ACHN (cell line): ENCODE measurements around the gene ISLR.
A peak's percentile ranks its signal among the peaks of the same experiment; 100 is the strongest.

ENCODE experiments used
- DNase-seq: peaks from one replicate; pipeline ENCODE4 v3.0.0-alpha.2; 2015
- in situ Hi-C: cut with HindIII; loops from 2 replicates; pipeline ENCODE4 v1.10.0; 2017; ENCODE audit warnings: low sequenced_read_pairs, low pct_ligation_motif_present, low pct_unique_long_range_greater_than_20kb

ISLR gene, protein sequence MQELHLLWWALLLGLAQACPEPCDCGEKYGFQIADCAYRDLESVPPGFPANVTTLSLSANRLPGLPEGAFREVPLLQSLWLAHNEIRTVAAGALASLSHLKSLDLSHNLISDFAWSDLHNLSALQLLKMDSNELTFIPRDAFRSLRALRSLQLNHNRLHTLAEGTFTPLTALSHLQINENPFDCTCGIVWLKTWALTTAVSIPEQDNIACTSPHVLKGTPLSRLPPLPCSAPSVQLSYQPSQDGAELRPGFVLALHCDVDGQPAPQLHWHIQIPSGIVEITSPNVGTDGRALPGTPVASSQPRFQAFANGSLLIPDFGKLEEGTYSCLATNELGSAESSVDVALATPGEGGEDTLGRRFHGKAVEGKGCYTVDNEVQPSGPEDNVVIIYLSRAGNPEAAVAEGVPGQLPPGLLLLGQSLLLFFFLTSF

DNA sequence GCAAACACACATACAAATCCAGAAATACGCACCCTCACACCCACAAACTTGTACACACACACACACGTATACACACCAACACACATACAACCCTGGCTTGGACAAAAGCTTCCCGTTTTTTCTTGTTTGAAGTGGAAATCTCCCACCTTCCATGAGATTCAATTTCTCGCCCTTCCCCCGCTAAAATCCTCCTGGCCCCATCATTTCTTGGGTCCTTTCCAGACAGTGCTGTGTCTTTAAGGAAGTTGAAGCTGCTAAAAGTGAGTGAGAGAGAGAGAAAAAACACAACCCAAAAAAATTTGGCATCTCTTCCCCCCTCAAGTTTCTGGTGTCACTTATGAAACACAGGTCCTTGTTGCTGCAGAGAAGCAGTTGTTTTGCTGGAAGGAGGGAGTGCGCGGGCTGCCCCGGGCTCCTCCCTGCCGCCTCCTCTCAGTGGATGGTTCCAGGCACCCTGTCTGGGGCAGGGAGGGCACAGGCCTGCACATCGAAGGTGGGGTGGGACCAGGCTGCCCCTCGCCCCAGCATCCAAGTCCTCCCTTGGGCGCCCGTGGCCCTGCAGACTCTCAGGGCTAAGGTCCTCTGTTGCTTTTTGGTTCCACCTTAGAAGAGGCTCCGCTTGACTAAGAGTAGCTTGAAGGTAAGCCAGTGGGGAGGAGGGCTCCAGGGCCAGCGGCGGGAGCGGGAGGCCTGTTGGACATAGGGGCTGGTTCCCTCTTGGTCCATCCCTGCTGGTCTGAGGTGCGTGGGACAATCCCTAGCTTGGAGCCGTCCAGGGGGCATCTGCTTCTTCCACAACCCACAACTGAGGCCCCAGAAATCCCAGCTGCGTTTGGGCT lies at the start of gene ISLR:
TSS of gene ISLR (plus strand) at position 331 of the 839 bp plus-strand sequence. CDS start 1,149 bp downstream, outside the sequence.
- DNase-seq, result no peak
- in situ Hi-C loops, result no loop called here

- in situ Hi-C loops, result no loop called here
- no peak for DNase-seq
These were observed 49.3 kb upstream of the ISLR start for GRCh38 chr15:74124196-74124595.

DNA sequence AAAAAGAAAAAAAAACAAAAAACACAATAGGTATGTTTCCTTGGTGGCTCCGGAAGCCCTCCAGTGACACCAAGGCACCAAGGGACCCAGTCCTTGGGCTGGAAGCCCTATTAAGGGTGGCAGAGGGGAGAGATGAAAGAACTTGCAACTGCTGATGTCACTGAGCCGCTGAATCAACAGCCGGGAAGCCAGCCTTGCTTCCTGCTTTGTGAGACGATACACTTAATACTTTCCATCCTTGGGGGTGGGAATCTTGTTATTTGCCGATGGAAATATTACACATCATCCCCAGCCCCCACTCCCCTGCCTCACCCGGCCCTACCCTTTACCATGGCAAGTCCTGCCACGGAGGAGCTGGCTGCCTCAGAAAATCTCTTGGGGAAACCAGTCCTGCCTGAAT lies 48.8 kb upstream of the ISLR start:
- in situ Hi-C loops, result no loop called here
- DNase-seq, result no peak

- DNase-seq, result peak; percentile 74
- in situ Hi-C loops, result no loop called here
These were observed 46.1 kb upstream of the ISLR start for GRCh38 chr15:74127255-74127953.

DNA sequence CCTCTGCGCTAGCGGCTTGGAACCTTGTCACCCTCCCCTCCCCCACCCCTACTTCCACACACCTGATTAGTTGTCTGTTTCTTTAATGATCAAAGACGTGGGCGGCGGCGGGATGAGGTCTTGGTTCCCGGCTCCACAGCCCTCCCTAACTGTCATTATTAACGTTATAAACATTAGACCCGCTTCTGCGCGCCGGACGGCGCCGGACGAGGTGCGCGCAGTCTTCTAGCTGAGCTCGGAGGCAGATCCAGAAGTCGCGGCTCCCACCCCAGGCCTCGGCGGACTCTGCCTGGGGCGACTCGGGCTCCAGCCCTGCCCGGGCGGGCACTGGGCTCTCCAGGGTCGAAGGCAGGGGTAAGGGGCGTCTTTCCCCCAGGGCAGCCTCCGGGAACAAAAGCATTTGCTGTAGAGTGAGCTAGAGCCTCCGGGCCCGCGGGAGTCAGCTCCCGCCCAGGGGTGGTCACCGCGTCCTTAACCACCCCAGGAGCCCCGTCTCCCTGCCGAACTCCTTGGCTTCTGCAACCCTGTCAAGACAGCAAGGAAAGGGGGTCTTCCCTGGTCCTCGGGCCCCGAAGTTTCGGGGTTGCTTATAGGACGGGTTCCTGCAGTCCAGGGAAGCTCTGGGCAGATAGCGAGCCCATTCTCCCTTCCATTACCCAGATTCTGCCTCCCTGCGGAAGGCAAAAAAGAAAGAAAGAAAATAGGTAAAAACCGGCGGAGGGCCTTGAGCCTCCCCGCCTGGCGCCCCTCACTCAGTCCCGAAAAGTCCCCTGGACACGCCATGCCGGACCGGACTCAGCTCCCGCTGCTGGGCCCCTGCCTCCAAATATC lies 45.3 kb upstream of the ISLR start:
- in situ Hi-C loops, result no loop called here
- DNase-seq, result peak; percentile 16

DNA sequence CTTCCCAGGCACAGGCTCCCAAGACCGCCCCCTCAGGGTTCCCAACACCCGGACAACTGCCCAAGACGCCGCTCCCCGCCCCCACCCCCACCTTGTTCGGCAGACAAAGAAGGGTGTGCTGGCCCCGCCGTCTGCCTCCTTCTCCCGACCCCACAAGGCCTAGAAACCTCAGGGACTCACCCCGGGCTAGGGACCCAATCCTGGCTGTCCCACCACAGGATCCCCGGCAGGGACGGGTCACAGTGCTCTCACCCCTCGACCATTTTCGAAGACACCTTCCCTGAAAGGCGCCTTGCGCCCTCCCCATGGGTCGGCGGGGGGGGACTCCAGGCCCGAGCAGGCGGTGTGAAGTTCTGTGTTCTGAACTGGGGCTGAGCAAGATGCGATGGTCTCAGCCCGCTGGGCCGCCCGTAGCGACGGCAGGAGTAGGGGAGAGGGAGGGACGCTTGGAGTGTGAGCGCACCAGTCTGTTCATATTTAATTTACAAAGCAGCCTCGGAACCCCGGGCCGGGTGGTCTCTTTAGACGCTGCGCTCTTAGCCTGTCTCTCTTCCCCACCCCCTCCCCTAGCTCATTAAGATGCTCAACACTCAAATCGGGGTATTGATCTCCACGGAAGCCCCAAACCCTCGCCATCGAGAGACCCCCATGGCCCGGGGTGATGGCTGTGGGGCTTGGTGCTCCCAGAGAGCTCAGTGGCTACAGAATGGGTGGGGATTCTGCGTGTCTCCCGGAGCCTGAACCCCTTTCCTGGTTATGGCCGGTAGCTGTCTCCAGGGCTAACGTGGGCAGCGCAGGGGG lies 44.5 kb upstream of the ISLR start:
- DNase-seq, result no peak
- in situ Hi-C loops, result no loop called here

DNA sequence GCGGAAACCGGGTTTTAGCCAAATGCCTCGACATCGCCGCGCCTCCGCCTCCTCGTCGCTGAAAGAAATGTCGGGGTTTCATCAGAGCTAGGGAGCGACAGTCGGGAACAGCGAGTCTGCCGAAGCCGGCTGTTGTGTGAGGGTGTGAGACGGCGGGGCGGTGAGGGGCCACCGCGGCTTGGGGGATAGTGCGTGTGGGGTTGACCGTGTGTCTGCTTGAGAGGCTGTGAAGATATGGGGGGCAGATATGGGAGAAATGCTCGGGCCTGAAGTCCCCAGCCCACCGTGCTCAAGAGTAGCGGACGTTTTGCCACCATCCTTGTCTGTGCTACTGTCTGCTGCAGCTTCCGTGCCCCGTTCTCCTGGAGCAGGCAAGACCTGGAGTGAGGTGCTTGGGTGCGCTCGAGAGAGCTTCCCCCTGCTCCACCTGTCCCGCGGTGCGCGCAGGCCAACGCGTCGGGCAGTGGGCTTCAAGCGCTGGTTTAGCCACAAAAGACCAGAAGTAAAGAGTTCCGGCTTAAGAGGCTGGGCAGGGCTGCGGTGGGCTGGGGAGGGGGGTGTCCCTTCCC lies 43.8 kb upstream of the ISLR start:
- in situ Hi-C loops, result no loop called here
- no peak for DNase-seq

GRCh38 chr15:74130155-74130848 lies 43.2 kb upstream of the ISLR start, which contains the start of gene ISLR2:
TSS of gene ISLR2 (plus strand) at chr15:74130586. CDS start at chr15:74132755, 2,169 bp downstream.
- in situ Hi-C loops, result no loop called here
- no peak for DNase-seq

DNA sequence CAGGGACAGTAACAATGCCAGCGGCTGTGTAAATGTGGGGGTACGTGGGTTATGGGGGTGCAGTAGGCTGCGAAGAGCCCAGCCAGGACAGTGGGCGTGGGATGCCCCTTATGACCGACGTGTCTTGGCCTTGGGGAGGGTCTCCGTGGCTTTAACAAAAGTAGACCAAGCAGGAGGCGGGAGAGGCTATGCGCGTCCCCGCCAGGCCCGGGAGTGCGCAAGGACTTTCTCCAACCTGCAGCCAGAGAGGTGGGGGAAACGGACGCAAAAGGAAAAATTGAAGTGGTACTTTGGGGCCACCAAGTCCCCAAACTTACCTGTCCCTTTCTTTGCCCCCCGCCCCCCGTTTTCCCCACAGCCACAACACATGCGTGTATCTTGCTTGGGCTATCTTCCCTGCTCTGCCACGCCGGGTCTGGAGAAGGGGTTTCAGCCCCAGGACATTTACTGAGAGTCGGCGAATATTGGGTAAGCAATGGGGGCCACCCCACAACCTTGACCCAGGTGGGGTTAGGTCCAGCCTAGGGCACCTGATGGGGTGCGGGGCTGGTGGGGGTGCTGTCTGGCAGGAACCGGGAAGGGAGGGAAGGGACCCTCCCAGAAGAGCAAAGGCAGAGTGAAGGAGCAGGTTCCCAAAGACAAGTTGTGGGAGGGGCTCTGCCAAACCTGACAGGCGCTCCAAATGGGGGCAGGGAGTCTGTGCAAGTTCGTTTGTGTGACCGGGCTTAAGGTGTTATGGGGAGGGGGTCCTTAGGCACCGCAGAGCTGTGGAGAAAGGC lies 42.5 kb upstream of the ISLR start:
- in situ Hi-C loops, result no loop called here
- DNase-seq, result no peak

- in situ Hi-C loops, result no loop called here
These were observed 41.7 kb upstream of the ISLR start for GRCh38 chr15:74131628-74132413.

GRCh38 chr15:74132681-74133651 lies 40.5 kb upstream of the ISLR start:
- no peak for DNase-seq
- in situ Hi-C loops, result no loop called here

More at GRCh38 chr15:74131628-74132413, 41.7 kb upstream of the ISLR start:
- DNase-seq, result no peak

GRCh38 chr15:74133694-74134386 lies 39.7 kb upstream of the ISLR start:
- in situ Hi-C loops, result no loop called here
- no peak for DNase-seq

DNA sequence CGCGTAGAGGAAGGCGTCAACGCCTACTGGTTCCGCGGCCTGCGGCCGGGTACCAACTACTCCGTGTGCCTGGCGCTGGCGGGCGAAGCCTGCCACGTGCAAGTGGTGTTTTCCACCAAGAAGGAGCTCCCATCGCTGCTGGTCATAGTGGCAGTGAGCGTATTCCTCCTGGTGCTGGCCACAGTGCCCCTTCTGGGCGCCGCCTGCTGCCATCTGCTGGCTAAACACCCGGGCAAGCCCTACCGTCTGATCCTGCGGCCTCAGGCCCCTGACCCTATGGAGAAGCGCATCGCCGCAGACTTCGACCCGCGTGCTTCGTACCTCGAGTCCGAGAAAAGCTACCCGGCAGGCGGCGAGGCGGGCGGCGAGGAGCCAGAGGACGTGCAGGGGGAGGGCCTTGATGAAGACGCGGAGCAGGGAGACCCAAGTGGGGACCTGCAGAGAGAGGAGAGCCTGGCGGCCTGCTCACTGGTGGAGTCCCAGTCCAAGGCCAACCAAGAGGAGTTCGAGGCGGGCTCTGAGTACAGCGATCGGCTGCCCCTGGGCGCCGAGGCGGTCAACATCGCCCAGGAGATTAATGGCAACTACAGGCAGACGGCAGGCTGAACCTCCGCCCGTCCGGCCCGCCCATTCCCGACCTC lies 39.0 kb upstream of the ISLR start:
- in situ Hi-C loops, result no loop called here
- DNase-seq, result peak; percentile 22
